Stimulated activated CD8-positive, alpha-beta memory T cell treated with anti-CD3 and anti-CD28 coated beads, Interleukin-15, amount 100 ng/mL, for 1 hour (primary cell): ENCODE data around the gene CACHD1.
"Not testable (repeated sequence)": the region's sequence is repeated elsewhere in the genome, so short reads cannot be mapped to it uniquely, and the experiment has no call there.

Experiments
- DNase-seq: peaks from one replicate; pipeline ENCODE4 v3.0.0-alpha.2; 2020; ENCODE audit warnings: low read depth

Gene CACHD1

GRCh38 chr1:64594446-64594845, 124.5 kb downstream of the CACHD1 start:
- no peak for DNase-seq

- no peak for DNase-seq
Observed at GRCh38 chr1:64595871-64596515, 126.1 kb downstream of the CACHD1 start.

GRCh38 chr1:64597113-64597512, 127.2 kb downstream of the CACHD1 start:
- DNase-seq: no peak

GRCh38 chr1:64598100-64598571, 128.2 kb downstream of the CACHD1 start:
- no peak for DNase-seq

GRCh38 chr1:64599242-64599641, 129.3 kb downstream of the CACHD1 start:
- DNase-seq: no peak

- no peak for DNase-seq
Observed at GRCh38 chr1:64601207-64601606, 131.3 kb downstream of the CACHD1 start.

GRCh38 chr1:64608005-64608650, 138.2 kb downstream of the CACHD1 start:
- DNase-seq: no peak

- DNase-seq: no peak
Observed at GRCh38 chr1:64608651-64609048, 138.7 kb downstream of the CACHD1 start.

- not testable (repeated sequence) for DNase-seq
Observed at GRCh38 chr1:64610950-64611349, 141.0 kb downstream of the CACHD1 start.

- DNase-seq: no peak
Observed at GRCh38 chr1:64616039-64616438, 146.1 kb downstream of the CACHD1 start.

- DNase-seq: no peak
Observed at GRCh38 chr1:64623750-64624191, 153.8 kb downstream of the CACHD1 start.

GRCh38 chr1:64624218-64624713, 154.3 kb downstream of the CACHD1 start:
- no peak for DNase-seq

GRCh38 chr1:64624808-64625207, 154.9 kb downstream of the CACHD1 start:
- no peak for DNase-seq

GRCh38 chr1:64630611-64631010, 160.7 kb downstream of the CACHD1 start:
- DNase-seq: no peak

GRCh38 chr1:64631346-64632034, 161.6 kb downstream of the CACHD1 start:
- no peak for DNase-seq

GRCh38 chr1:64632936-64633335, 163.0 kb downstream of the CACHD1 start:
- DNase-seq: no peak

- no peak for DNase-seq
Observed at GRCh38 chr1:64645735-64646134, 175.8 kb downstream of the CACHD1 start.

GRCh38 chr1:64650411-64650810, 180.5 kb downstream of the CACHD1 start:
- DNase-seq: no peak

- no peak for DNase-seq
Observed at GRCh38 chr1:64651841-64652240, 181.9 kb downstream of the CACHD1 start.

- DNase-seq: no peak
Observed at GRCh38 chr1:64653466-64653865, 183.5 kb downstream of the CACHD1 start.

- DNase-seq: no peak
Observed at GRCh38 chr1:64654519-64655341, 184.8 kb downstream of the CACHD1 start.

- DNase-seq: no peak
Observed at GRCh38 chr1:64655861-64656260, 185.9 kb downstream of the CACHD1 start.
